HL-60 (cell line): ENCODE data around the gene TMEM163.

Source experiments
- DNase-seq, 2 experiments: peaks; one replicate each; pipeline ENCODE4 v3.0.0-alpha.2; 2010 to 2020; ENCODE audit warnings: low read depth in 1 of 2, low spot score in 1 of 2
- H3K27ac ChIP-seq: fragments of 250-450 bp; sonication (Bioruptor Pico); replicated peaks from 2 replicates; pipeline ENCODE4 v1.5.1; 2020; ENCODE audit warnings: mild to moderate bottlenecking, moderate library complexity
- H3K27me3 ChIP-seq: fragments of 250-450 bp; sonication (Bioruptor Pico); 2 replicates; pipeline ENCODE4 v1.5.1; 2021; ENCODE audit warnings: mild to moderate bottlenecking, moderate library complexity; ENCODE audit not compliant: insufficient read depth, poor library complexity, severe bottlenecking
- H3K4me3 ChIP-seq: replicated peaks from 2 replicates; pipeline ENCODE4 v1.5.1; 2011; ENCODE audit warnings: mild to moderate bottlenecking, control low read depth, low read length; ENCODE audit not compliant: insufficient read depth
- CTCF ChIP-seq: IDR thresholded peaks from one replicate; pipeline ENCODE4 v1.5.1; 2011; ENCODE audit warnings: low read length, control low read depth, inconsistent platforms; ENCODE audit not compliant: insufficient read depth
- GABPA ChIP-seq: IDR thresholded peaks from 2 replicates; pipeline ENCODE4 v1.6.1; 2012; ENCODE audit warnings: low read depth
- POLR2AphosphoS5 ChIP-seq: IDR thresholded peaks from 2 replicates; pipeline ENCODE4 v1.6.1; 2012; ENCODE audit warnings: low read depth
- REST ChIP-seq: IDR thresholded peaks from 2 replicates; pipeline ENCODE4 v1.6.1; 2012; ENCODE audit warnings: low read depth; ENCODE audit not compliant: insufficient replicate concordance
- SPI1 ChIP-seq: IDR thresholded peaks from 2 replicates; pipeline ENCODE4 v1.6.1; 2012; ENCODE audit warnings: low read depth, mild to moderate bottlenecking, borderline replicate concordance

Gene TMEM163

GRCh38 chr2:134454426-134454825 lies 264.4 kb downstream of the TMEM163 start:
- H3K27me3 ChIP-seq: no peaks in the 10 kb centered on the region
- TF ChIP-seq REST: no peak
- no peak for TF ChIP-seq CTCF
- no peak for TF ChIP-seq GABPA
- no peak for TF ChIP-seq SPI1
- no peak for TF ChIP-seq POLR2AphosphoS5

GRCh38 chr2:134453973-134454372 lies 264.8 kb downstream of the TMEM163 start:
- Histone ChIP-seq H3K27ac (no peak overlapping the region), H3K27me3 (no peaks in the 10 kb centered on the region), H3K4me3 (no peak overlapping the region)
- no peak for DNase-seq
- TF ChIP-seq REST: no peak
- TF ChIP-seq CTCF: no peak
- no peak for TF ChIP-seq GABPA
- no peak for TF ChIP-seq SPI1
- TF ChIP-seq POLR2AphosphoS5: no peak

More at GRCh38 chr2:134454426-134454825, 264.4 kb downstream of the TMEM163 start:
- Histone ChIP-seq H3K27ac (no peak overlapping the region), H3K4me3 (no peak overlapping the region)
- DNase-seq: no peak

- no peaks in the 10 kb centered on the region for H3K27me3 ChIP-seq
- no peak overlapping the region for H3K27ac ChIP-seq
- no peak for DNase-seq
- TF ChIP-seq SPI1 (no peak), POLR2AphosphoS5 (no peak), CTCF (no peak), GABPA (no peak), REST (no peak)
- no peak overlapping the region for H3K4me3 ChIP-seq
Observed at GRCh38 chr2:134453476-134453875, 265.3 kb downstream of the TMEM163 start.
